Type B pancreatic cell (in vitro differentiated cells): ENCODE measurements around the gene AFAP1L1. TPM values are rescaled to one million over a fixed set of nuclear protein-coding genes. Genes with fewer than 3 reads are reported as not detected.

Experiments
- DNase-seq: peaks from one replicate; pipeline ENCODE4 v3.0.0; 2021; ENCODE audit warnings: mixed read lengths; ENCODE audit not compliant: unreplicated experiment; ENCODE audit errors: extremely low spot score
- H3K27ac Mint-ChIP-seq: 2 replicates; pipeline ENCODE4 v1.8.0; 2021; ENCODE audit warnings: mild to moderate bottlenecking, mixed read lengths
- H3K27me3 Mint-ChIP-seq: 2 replicates; pipeline ENCODE4 v1.8.0; 2021; ENCODE audit warnings: mixed read lengths
- H3K36me3 Mint-ChIP-seq: 2 replicates; pipeline ENCODE4 v1.8.0; 2021; ENCODE audit warnings: mixed read lengths
- H3K4me1 Mint-ChIP-seq: one replicate; pipeline ENCODE4 v1.8.0; 2021; ENCODE audit warnings: mixed read lengths; ENCODE audit not compliant: unreplicated experiment
- H3K4me3 Mint-ChIP-seq: 2 replicates; pipeline ENCODE4 v1.8.0; 2021; ENCODE audit warnings: mild to moderate bottlenecking, mixed read lengths
- H3K9me3 Mint-ChIP-seq: 2 replicates; pipeline ENCODE4 v1.8.0; 2021; ENCODE audit warnings: mixed read lengths
- CTCF ChIP-seq: fragments of 200-600 bp; sonication (generic); conservative IDR thresholded peaks from 2 replicates; pipeline ENCODE4 v1.5.0; 2021; ENCODE audit warnings: antibody characterized with exemption, mild to moderate bottlenecking
- total RNA-seq: library from RNA; stranded (reverse); gene quantifications from 2 replicates; pipeline ENCODE4 v1.2.1, GENCODE V29; 2021; ENCODE audit warnings: low replicate concordance

Gene AFAP1L1
- total RNA-seq, 1 donor from 2014 or later: 6.4 TPM

DNA sequence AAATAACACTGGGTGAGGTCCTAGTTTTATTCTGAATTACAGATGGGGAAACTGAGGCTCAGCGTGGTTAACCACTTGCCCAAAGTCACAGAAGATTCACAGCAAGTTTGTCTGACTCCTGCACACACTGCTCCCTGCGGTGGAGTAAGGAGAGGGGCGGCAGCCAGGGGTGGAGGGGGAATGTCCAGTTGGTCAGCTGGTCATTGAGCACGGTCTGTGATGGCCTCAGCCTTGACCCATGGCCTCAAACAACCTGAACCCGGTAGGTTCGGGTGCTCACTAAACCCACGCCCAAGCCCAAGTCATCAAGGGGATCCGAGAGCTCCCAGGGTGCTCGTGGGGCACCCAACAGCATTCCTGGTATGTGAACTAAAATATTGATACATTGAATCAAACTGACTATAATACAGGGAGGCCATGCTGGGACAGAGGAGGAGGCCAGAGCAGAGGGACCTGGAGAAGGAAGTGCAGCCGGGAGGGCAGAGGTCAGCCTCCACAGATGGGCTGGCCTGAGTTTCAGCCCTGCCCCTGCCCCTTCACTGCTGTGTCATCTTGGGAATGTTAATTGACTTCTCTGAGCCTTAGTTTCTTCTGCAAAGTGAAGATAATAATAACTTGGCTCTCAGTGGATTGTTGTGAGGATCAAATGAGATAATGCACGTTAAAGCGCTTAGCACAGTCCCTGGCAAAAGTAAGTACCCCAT lies 111.0 kb downstream of the AFAP1L1 start:
- Mint-ChIP-seq H3K4me3 (no peak overlapping the region), H3K27ac (no peak overlapping the region), H3K36me3 (no peaks in the 10 kb centered on the region), H3K9me3 (no peaks in the 10 kb centered on the region), H3K27me3 (no peaks in the 10 kb centered on the region), H3K4me1 (peaks cover 37% of the 10 kb centered on the region)
- TF ChIP-seq CTCF: no peak
- DNase-seq: no peak

GRCh38 chr5:149383399-149383798 lies 111.7 kb downstream of the AFAP1L1 start:
- Mint-ChIP-seq H3K27me3 (no peaks in the 10 kb centered on the region), H3K4me3 (no peak overlapping the region), H3K9me3 (no peaks in the 10 kb centered on the region), H3K27ac (no peak overlapping the region), H3K4me1 (peaks cover 33% of the 10 kb centered on the region), H3K36me3 (no peaks in the 10 kb centered on the region)
- no peak for TF ChIP-seq CTCF
- DNase-seq: no peak

DNA sequence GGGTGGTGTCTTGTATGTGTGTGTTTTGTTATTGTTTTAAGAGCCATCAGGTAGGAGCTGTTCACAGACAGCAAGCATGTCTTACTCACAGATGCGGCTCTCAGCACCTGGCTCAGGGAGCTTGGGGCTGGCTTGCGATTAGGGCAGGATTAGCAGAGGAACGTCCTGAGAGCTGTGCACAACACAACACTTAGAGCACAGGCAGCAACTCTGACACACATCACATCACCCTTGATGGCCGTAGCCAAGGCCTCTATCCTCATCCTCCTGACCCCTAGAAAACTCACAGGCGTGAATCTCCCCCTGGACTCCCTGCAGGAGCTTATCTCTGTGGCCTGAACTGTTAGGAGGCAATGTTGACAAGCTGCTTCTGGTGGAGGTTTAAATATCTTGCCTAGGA lies 114.5 kb downstream of the AFAP1L1 start:
- TF ChIP-seq CTCF: no peak
- H3K4me3 Mint-ChIP-seq: no peak overlapping the region
- no peaks in the 10 kb centered on the region for H3K27me3 Mint-ChIP-seq
- no peak for DNase-seq
- H3K4me1 Mint-ChIP-seq: peaks cover 22% of the 10 kb centered on the region
- no peak overlapping the region for H3K27ac Mint-ChIP-seq
- no peaks in the 10 kb centered on the region for H3K36me3 Mint-ChIP-seq
- H3K9me3 Mint-ChIP-seq: no peaks in the 10 kb centered on the region

DNA sequence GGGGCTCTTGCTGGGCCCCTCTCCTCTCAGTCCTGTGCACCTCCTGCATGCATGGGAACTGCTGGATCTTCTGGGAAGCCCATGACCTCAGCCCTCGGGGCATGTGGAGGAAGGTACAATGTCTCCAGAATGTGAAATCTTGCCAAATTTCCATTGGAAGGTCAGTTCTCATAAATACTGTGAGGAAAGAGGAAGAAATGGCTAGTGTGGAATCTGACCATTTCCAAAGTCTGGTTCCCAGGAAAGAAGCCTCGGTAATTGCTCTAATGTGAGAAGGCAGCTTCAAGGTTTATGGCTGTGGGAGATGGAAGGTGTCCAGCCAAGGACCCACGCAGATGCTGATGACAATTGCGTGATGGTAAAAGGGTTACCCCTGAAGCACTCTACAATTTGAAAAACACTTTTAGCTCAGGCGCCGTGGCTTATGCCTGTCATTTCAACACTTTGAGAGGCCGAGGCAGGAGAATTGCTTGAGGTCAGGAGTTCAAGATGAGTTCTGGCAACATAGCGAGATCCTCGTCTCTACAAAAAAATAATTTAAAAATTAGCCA lies 115.5 kb downstream of the AFAP1L1 start:
- H3K27me3 Mint-ChIP-seq: no peaks in the 10 kb centered on the region

DNA sequence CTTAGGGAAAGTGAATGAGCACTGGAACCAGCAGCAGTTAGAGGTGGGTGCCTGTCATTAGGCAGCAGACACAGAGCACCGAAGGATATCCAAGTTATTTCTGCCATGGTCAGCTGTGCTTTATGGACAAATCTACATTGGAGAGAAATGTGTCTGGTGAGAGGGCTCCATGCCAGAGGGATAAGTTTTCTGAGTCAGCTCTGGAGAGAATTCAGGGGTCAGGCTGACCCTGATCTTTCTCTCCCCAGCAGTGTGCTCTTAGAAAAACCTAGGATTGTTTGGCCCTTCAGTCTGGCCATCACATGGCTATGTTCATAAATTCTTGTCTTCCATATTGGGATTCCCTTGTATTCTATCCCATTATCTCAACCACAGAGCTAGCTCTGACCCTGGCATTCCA lies 116.3 kb downstream of the AFAP1L1 start:
- Mint-ChIP-seq H3K4me1 (peaks cover 12% of the 10 kb centered on the region), H3K27ac (no peak overlapping the region), H3K27me3 (no peaks in the 10 kb centered on the region), H3K36me3 (no peaks in the 10 kb centered on the region), H3K9me3 (no peaks in the 10 kb centered on the region), H3K4me3 (no peak overlapping the region)
- no peak for TF ChIP-seq CTCF
- no peak for DNase-seq

More for the DNA sequence above, 115.5 kb downstream of the AFAP1L1 start:
- Mint-ChIP-seq H3K9me3 (no peaks in the 10 kb centered on the region), H3K4me3 (no peak overlapping the region), H3K4me1 (peaks cover 13% of the 10 kb centered on the region), H3K27ac (no peak overlapping the region), H3K36me3 (no peaks in the 10 kb centered on the region)
- TF ChIP-seq CTCF: no peak
- no peak for DNase-seq
